GM19328 (cell line): Measurements from ENCODE around the gene JAZF1.

Experiments
- ATAC-seq: cut with Tn5 transposase; IDR thresholded peaks from one replicate; pipeline ENCODE4 v1.9.1; 2021; ENCODE audit warnings: mild to moderate bottlenecking, moderate library complexity; ENCODE audit not compliant: unreplicated experiment

The JAZF1 gene

GRCh38 chr7:27991006-27991528, 189.5 kb downstream of the JAZF1 start:
- ATAC-seq: no peak

GRCh38 chr7:27976531-27976930, 204.1 kb downstream of the JAZF1 start:
- ATAC-seq: no peak

GRCh38 chr7:27973625-27974024, 207.0 kb downstream of the JAZF1 start:
- ATAC-seq: no peak

- no peak for ATAC-seq
Observed at GRCh38 chr7:27972276-27972675, 208.3 kb downstream of the JAZF1 start.

- ATAC-seq: no peak
Observed at GRCh38 chr7:27971171-27971812, 209.3 kb downstream of the JAZF1 start.

- ATAC-seq: no peak
Observed at GRCh38 chr7:27970350-27970749, 210.2 kb downstream of the JAZF1 start.

GRCh38 chr7:27969346-27969745, 211.2 kb downstream of the JAZF1 start:
- ATAC-seq: no peak

GRCh38 chr7:27967639-27968038, 213.0 kb downstream of the JAZF1 start:
- no peak for ATAC-seq

GRCh38 chr7:27966219-27966780, 214.3 kb downstream of the JAZF1 start:
- ATAC-seq: no peak

GRCh38 chr7:27965650-27966049, 214.9 kb downstream of the JAZF1 start:
- ATAC-seq: no peak

GRCh38 chr7:27964820-27965219, 215.8 kb downstream of the JAZF1 start:
- no peak for ATAC-seq

- ATAC-seq: no peak
Observed at GRCh38 chr7:27963056-27963455, 217.5 kb downstream of the JAZF1 start.

- ATAC-seq: no peak
Observed at GRCh38 chr7:27962273-27962672, 218.3 kb downstream of the JAZF1 start.

GRCh38 chr7:27961255-27961654, 219.3 kb downstream of the JAZF1 start:
- no peak for ATAC-seq

GRCh38 chr7:27960415-27960814, 220.2 kb downstream of the JAZF1 start:
- no peak for ATAC-seq

- ATAC-seq: no peak
Observed at GRCh38 chr7:27958933-27959548, 221.6 kb downstream of the JAZF1 start.

- no peak for ATAC-seq
Observed at GRCh38 chr7:27955596-27955995, 225.0 kb downstream of the JAZF1 start.

GRCh38 chr7:27955011-27955410, 225.6 kb downstream of the JAZF1 start:
- no peak for ATAC-seq

GRCh38 chr7:27953777-27954176, 226.8 kb downstream of the JAZF1 start:
- ATAC-seq: no peak

- no peak for ATAC-seq
Observed at GRCh38 chr7:27953361-27953760, 227.2 kb downstream of the JAZF1 start.

- no peak for ATAC-seq
Observed at GRCh38 chr7:27952456-27953285, 227.9 kb downstream of the JAZF1 start.
